ENCODE data around the gene GADD45A. TPM values are rescaled to one million over a fixed set of nuclear protein-coding genes. Genes with fewer than 3 reads are reported as not detected.

GADD45A gene
- total RNA-seq, 2 experiments from 2014 or later = 20.4 to 20.7 TPM

DNA sequence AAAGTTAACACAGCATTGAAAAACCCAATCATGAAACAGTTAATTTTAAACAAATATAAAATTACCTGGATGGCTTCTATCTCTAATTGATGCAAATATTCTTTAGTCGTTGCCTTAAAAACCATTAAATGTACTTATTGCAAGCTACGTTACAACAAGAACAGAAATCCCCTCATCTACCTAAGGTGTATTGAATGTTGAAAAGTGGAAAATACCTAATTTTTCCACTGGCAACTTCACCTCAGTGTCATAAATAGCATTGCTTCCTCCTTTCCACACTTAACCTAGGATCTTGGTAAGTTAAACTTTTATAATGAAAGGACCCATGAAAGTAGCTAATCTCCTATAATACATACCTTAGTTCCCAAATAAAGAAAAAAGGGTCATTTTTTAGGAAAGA, 5.4 kb downstream of the GADD45A start:
- Mint-ChIP-seq H3K4me3 (no peak overlapping the region), H3K27ac (no peak overlapping the region), H3K9me3 (no peaks in the 10 kb centered on the region), H3K36me3 (peaks cover 21% of the 10 kb centered on the region), H3K27me3 (no peaks in the 10 kb centered on the region), H3K4me1 (peaks cover 20% of the 10 kb centered on the region)
- DNase-seq = no peak

DNA sequence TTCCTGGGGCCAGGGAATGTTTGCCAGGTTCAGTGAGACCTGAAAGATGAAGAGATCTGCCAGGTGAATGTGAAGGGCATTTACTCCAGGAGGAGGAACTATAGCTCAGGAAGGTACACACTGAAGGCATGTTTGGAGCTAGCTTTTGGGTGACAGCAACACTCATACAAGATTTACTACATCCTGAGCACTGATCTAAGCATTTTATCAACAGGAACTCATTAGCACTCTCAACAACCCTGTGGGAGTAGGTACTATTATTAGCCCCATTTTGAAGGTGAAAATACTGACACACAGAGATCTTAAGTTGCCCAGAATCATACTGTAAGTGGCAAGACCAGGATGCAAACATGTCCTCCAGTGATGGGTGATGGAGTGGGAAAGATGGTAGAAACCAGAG, 6.7 kb downstream of the GADD45A start:
- no peak overlapping the region for H3K27ac Mint-ChIP-seq

GRCh38 chr1:67695963-67696362, 11.0 kb downstream of the GADD45A start:
- H3K36me3 Mint-ChIP-seq = peaks cover 2% of the 10 kb centered on the region
- H3K4me1 Mint-ChIP-seq = peaks cover 17% of the 10 kb centered on the region
- no peaks in the 10 kb centered on the region for H3K27me3 Mint-ChIP-seq
- H3K4me3 Mint-ChIP-seq = no peak overlapping the region
- no peak for DNase-seq
- no peak overlapping the region for H3K27ac Mint-ChIP-seq
- no peaks in the 10 kb centered on the region for H3K9me3 Mint-ChIP-seq

More for the DNA sequence above, 6.7 kb downstream of the GADD45A start:
- no peak for DNase-seq
- H3K4me3 Mint-ChIP-seq = no peak overlapping the region
- no peaks in the 10 kb centered on the region for H3K9me3 Mint-ChIP-seq
- H3K36me3 Mint-ChIP-seq = peaks cover 18% of the 10 kb centered on the region
- no peaks in the 10 kb centered on the region for H3K27me3 Mint-ChIP-seq
- H3K4me1 Mint-ChIP-seq = peaks cover 20% of the 10 kb centered on the region

- no peak overlapping the region for H3K27ac Mint-ChIP-seq
- no peaks in the 10 kb centered on the region for H3K27me3 Mint-ChIP-seq
- peaks cover 2% of the 10 kb centered on the region for H3K36me3 Mint-ChIP-seq
- no peaks in the 10 kb centered on the region for H3K9me3 Mint-ChIP-seq
- peaks cover 21% of the 10 kb centered on the region for H3K4me1 Mint-ChIP-seq
- no peak overlapping the region for H3K4me3 Mint-ChIP-seq
- DNase-seq = no peak
These were observed 11.7 kb downstream of the GADD45A start for GRCh38 chr1:67696708-67697107.

GRCh38 chr1:67700220-67700619, 15.2 kb downstream of the GADD45A start:
- no peak overlapping the region for H3K4me3 Mint-ChIP-seq
- no peak for DNase-seq
- no peaks in the 10 kb centered on the region for H3K9me3 Mint-ChIP-seq
- peak overlapping the region; percentile 82 for H3K27ac Mint-ChIP-seq
- H3K4me1 Mint-ChIP-seq = peaks cover 19% of the 10 kb centered on the region
- no peaks in the 10 kb centered on the region for H3K27me3 Mint-ChIP-seq
- no peaks in the 10 kb centered on the region for H3K36me3 Mint-ChIP-seq

DNA sequence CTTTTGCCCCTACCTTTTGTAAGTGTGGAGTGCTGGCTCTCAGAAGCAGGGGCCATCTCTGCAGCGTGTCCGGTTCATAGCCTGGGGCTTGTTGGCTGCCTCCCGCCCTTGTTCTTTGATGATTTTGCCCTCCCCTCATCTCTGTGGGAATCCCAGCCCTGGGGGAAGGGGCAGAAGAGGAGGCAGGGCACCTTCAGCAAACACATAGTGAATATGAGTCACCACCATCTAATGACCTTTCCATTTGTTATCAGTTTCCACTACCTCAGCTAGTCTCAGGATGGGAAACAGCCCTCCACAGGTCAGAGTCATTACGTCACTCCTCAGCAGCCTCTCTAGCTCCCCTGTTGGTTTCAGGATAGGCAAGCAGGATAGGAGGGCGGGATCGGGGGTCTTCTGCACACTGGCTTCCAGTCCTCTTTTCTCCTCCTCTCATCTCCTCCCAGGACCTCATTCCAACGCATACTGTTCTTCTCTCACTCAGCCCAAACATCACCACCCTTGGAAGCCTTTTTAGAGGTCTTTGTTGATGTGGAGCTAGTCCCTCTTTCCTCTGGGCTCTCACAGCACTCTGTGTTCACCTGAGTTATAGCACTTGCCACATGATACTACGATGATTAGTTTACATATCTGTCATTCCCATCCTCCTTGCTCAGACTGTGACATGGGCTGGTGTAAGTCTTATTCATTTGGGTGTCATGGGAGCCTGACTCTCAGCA, 15.8 kb downstream of the GADD45A start:
- Mint-ChIP-seq H3K27me3 (no peaks in the 10 kb centered on the region), H3K4me3 (no peak overlapping the region), H3K4me1 (peaks cover 19% of the 10 kb centered on the region), H3K27ac (peak overlapping the region; percentile 82), H3K36me3 (no peaks in the 10 kb centered on the region), H3K9me3 (no peaks in the 10 kb centered on the region)
- peak; percentile 48 for DNase-seq

DNA sequence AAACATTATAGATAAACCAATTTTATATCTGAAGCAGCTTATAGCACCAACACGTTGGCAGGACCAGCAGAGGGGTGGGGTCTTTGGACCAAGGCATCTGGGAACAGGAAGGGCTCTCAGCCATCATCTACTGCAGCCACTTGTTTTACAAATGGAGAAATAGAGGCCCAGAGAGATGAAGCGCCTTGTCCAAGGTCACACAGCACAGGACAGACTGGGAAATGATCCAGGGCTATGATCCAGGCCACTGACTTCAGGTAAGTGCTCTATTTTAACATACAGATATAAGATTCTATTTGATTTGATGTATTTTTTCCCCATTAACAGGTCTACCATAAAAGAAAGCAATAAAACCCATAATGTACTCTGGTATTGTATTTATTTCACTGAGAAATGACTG, 16.9 kb downstream of the GADD45A start:
- no peak for DNase-seq
- Mint-ChIP-seq H3K27ac (no peak overlapping the region), H3K36me3 (no peaks in the 10 kb centered on the region), H3K9me3 (no peaks in the 10 kb centered on the region), H3K27me3 (no peaks in the 10 kb centered on the region), H3K4me3 (no peak overlapping the region), H3K4me1 (peaks cover 19% of the 10 kb centered on the region)

- Mint-ChIP-seq H3K4me1 (peaks cover 18% of the 10 kb centered on the region), H3K27me3 (no peaks in the 10 kb centered on the region)
These were observed 19.4 kb downstream of the GADD45A start for GRCh38 chr1:67704351-67704750.

DNA sequence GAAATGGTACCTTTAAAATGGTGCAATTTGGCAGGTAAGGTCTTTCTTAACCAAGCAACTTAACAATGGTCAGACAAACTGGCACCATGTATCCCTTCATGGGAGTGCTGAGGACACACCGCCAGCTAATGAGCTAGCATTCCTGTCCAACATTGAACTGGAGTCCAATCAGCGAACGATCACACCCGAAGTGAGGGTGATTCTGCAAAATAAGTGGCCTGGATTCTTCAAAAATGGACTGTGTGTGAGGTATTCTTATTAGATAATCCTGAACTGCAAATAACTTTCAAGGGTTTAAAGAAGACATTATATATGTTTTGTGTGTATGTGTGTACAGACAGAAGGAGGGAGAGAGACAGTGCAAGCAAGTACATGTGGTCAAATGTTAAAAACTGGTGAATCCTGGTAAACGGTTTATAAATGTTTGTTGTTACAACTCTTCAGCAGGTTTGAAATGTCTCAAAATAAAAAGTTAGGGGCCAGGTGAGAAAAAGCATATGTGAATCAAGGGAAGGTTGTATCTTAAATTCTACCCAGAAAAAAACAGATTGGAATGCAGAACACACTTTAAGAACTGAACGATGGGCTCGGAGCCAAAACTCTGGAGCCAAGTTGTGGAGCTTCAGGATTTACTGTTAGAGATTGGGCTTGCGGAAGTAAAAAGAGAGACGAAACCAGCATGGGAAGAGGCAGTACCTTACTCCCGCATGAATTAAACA, 20.9 kb downstream of the GADD45A start:
- Mint-ChIP-seq H3K27me3 (no peaks in the 10 kb centered on the region), H3K4me1 (peaks cover 7% of the 10 kb centered on the region), H3K9me3 (no peaks in the 10 kb centered on the region), H3K27ac (no peak overlapping the region), H3K36me3 (no peaks in the 10 kb centered on the region), H3K4me3 (no peak overlapping the region)
- no peak for DNase-seq

More at GRCh38 chr1:67704351-67704750, 19.4 kb downstream of the GADD45A start:
- H3K4me3 Mint-ChIP-seq = no peak overlapping the region
- no peak overlapping the region for H3K27ac Mint-ChIP-seq
- H3K9me3 Mint-ChIP-seq = no peaks in the 10 kb centered on the region
- DNase-seq = no peak
- no peaks in the 10 kb centered on the region for H3K36me3 Mint-ChIP-seq

DNA sequence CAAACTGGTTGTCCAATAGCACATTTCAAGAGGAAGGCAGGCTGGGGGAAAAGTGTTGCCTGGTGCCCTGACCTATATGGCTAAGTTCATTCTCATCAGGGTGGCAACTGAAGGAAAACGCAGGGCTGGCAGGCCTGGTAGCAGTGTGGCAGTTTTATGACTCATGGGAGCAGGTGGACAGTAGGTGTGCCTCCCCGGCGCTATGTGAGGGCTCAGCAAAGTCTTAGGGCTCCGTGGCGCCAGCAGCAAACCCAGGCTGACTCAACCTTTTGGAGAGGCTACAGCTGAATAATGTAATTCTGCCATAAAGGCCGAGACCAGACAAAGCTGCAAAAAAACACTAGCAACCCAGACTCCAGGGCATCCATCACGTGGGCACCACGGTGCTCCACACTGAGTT, 23.6 kb downstream of the GADD45A start:
- Mint-ChIP-seq H3K4me1 (no peaks in the 10 kb centered on the region), H3K4me3 (no peak overlapping the region), H3K9me3 (no peaks in the 10 kb centered on the region), H3K36me3 (no peaks in the 10 kb centered on the region), H3K27me3 (no peaks in the 10 kb centered on the region), H3K27ac (no peak overlapping the region)
- DNase-seq = no peak

GRCh38 chr1:67710417-67710816, 25.4 kb downstream of the GADD45A start:
- no peak overlapping the region for H3K4me3 Mint-ChIP-seq
- DNase-seq = no peak
- H3K36me3 Mint-ChIP-seq = no peaks in the 10 kb centered on the region
- H3K27me3 Mint-ChIP-seq = no peaks in the 10 kb centered on the region
- H3K27ac Mint-ChIP-seq = no peak overlapping the region
- H3K4me1 Mint-ChIP-seq = no peaks in the 10 kb centered on the region
- H3K9me3 Mint-ChIP-seq = no peaks in the 10 kb centered on the region

DNA sequence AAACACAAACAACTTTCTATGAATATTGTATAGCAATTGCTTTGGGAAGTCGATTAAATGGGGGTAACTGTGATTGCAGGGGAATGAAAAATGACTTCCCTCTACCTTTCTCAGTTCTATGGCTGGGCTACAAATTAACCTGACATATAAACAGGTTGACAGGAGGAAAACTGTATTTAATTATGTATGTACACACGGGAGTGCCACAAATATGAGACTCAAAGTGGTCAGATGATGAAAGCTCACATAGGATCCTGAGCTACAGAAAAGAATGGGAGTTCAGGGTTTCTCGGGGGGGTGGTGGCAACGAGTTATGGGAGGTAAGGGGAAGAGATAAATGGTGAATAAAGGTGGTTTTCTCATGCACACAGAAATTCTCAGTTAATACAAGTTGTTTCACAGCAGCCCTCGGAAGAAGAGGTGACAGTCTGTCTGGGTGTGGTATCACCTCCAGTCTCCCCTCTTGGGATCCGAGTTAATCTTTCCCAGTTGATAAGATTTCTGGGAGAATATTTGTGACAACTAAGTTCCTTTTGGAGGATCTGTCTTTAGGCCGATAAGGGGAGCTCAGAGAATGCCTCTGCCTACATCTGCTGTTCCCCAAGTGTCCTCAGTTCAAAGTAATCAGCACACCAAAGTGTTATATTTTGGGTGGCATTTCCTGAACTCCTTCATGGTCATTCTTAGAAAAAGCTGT, 26.3 kb downstream of the GADD45A start:
- no peak overlapping the region for H3K4me3 Mint-ChIP-seq
- H3K27me3 Mint-ChIP-seq = no peaks in the 10 kb centered on the region
- no peaks in the 10 kb centered on the region for H3K36me3 Mint-ChIP-seq
- no peak overlapping the region for H3K27ac Mint-ChIP-seq
- H3K9me3 Mint-ChIP-seq = no peaks in the 10 kb centered on the region
- no peaks in the 10 kb centered on the region for H3K4me1 Mint-ChIP-seq
- DNase-seq = no peak

DNA sequence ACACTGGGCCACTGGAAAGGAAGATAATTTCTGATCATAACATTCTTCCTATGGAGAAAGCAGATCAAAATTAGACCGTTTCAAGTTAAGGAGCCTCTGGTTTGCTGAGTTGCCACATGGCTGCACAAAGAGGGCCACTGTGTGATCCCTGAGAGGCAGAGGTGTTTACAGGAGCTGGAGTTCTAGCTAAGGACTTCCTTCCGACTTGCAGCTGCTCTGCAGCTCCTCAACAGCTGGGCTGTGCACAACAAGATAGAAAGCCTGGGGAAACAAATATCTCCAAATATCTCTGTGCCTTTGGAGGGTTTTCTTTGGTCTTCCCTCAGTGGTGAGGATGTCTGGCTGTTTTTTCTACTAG, 26.8 kb downstream of the GADD45A start:
- H3K27me3 Mint-ChIP-seq = no peaks in the 10 kb centered on the region
- H3K4me3 Mint-ChIP-seq = no peak overlapping the region
- no peaks in the 10 kb centered on the region for H3K9me3 Mint-ChIP-seq
- no peaks in the 10 kb centered on the region for H3K4me1 Mint-ChIP-seq
- no peaks in the 10 kb centered on the region for H3K36me3 Mint-ChIP-seq
- H3K27ac Mint-ChIP-seq = no peak overlapping the region
- DNase-seq = no peak

GRCh38 chr1:67713057-67713846, 28.3 kb downstream of the GADD45A start:
- no peaks in the 10 kb centered on the region for H3K9me3 Mint-ChIP-seq
- no peak overlapping the region for H3K27ac Mint-ChIP-seq
- no peaks in the 10 kb centered on the region for H3K4me1 Mint-ChIP-seq
- H3K4me3 Mint-ChIP-seq = no peak overlapping the region
- no peaks in the 10 kb centered on the region for H3K27me3 Mint-ChIP-seq
- no peaks in the 10 kb centered on the region for H3K36me3 Mint-ChIP-seq
- no peak for DNase-seq

DNA sequence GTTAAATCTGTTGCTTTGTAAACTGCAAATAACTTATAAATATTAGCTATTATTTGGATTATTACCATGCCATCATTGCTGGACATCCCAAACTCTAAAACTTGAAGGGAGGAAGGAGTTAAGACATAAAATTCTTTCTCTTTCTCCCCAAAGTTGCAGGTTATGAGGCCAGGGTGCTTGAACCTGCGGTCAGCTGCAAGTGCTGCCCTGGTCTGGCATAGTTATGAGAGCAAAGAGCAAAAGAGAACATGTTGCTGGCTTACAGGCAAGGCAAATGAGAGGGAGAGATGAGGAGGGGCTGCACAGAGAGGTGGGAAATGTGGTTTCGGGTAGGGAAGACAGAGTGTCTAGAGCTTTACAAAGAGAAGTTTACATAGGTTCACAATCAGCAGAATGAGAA, 30.8 kb downstream of the GADD45A start:
- Mint-ChIP-seq H3K4me3 (no peak overlapping the region), H3K36me3 (no peaks in the 10 kb centered on the region), H3K27ac (no peak overlapping the region), H3K27me3 (peaks cover under 1% of the 10 kb centered on the region), H3K9me3 (no peaks in the 10 kb centered on the region), H3K4me1 (no peaks in the 10 kb centered on the region)
- no peak for DNase-seq
